Suprapubic skin (tissue), 4 donors: Measurements from ENCODE around the gene ARHGAP19. TPM values are rescaled to one million over a fixed set of nuclear protein-coding genes. Genes with fewer than 3 reads are reported as not detected.

Experiments used
- DNase-seq, 2 donors: peaks; one replicate each; pipeline ENCODE4 v3.0.0-alpha.2; 2019; ENCODE audit warnings: low spot score in 2 of 2
- H3K27ac ChIP-seq: fragments of 200-600 bp; sonication (generic); one replicate; pipeline ENCODE4 v1.5.1; 2019
- H3K27me3 ChIP-seq: fragments of 200-600 bp; sonication (generic); one replicate; pipeline ENCODE4 v1.5.1; 2019
- H3K36me3 ChIP-seq: fragments of 200-600 bp; sonication (generic); one replicate; pipeline ENCODE4 v1.5.1; 2019
- H3K4me1 ChIP-seq: fragments of 200-600 bp; sonication (generic); one replicate; pipeline ENCODE4 v1.5.1; 2019
- H3K4me3 ChIP-seq: fragments of 200-600 bp; sonication (generic); one replicate; pipeline ENCODE4 v1.5.1; 2019; ENCODE audit warnings: mild to moderate bottlenecking
- H3K9me3 ChIP-seq: fragments of 200-600 bp; sonication (generic); one replicate; pipeline ENCODE4 v1.5.1; 2019
- CTCF ChIP-seq, 2 donors: fragments of 200-600 bp in 1 of 2; fragments of 450-650 bp in 1 of 2; sonication (generic) in 1 of 2; IDR thresholded peaks; one replicate each; pipeline ENCODE4 v1.5.1; 2016 to 2019; ENCODE audit warnings: antibody characterized with exemption in 2 of 2, mild to moderate bottlenecking in 1 of 2, moderate library complexity in 1 of 2
- EP300 ChIP-seq: sonication (generic); formaldehyde crosslinking; IDR thresholded peaks from one replicate; pipeline ENCODE4 v1.6.1; 2017; ENCODE audit warnings: antibody characterized with exemption
- POLR2A ChIP-seq, 2 donors: fragments of 450-650 bp; IDR thresholded peaks; one replicate each; pipeline ENCODE4 v1.6.1; 2017; ENCODE audit warnings: antibody characterized with exemption in 2 of 2, mild to moderate bottlenecking in 2 of 2, moderate library complexity in 2 of 2
- POLR2AphosphoS5 ChIP-seq, 3 donors: sonication (generic); formaldehyde crosslinking; IDR thresholded peaks; one replicate each; pipeline ENCODE4 v1.6.1; 2017; ENCODE audit warnings: antibody characterized with exemption in 3 of 3
- WGBS: methylation state at CpG from one replicate; pipeline ENCODE4 v1.1.5; 2018; 5-methylcytosine and 5-hydroxymethylcytosine counted together
- total RNA-seq, 4 donors: library from RNA; depleted of rRNA; stranded (reverse); fragments of >200 nt; gene quantifications; one replicate each; pipeline ENCODE4 v1.1.0, GENCODE V29; 2016

The ARHGAP19 gene
- total RNA-seq, 4 donors from 2014 or later: 8.0 to 12.8 (median 11.2) TPM

GRCh38 chr10:97224483-97225435, 67.7 kb downstream of the ARHGAP19 start:
- 91% methylated on average over 4 of the region's 4 CpGs for WGBS

GRCh38 chr10:97222326-97222961, 70.0 kb downstream of the ARHGAP19 start:
- H3K36me3 ChIP-seq: peaks cover 45% of the 10 kb centered on the region
- TF ChIP-seq CTCF (IDR thresholded peaks at IDR 0.05) (no peak), POLR2AphosphoS5 (IDR thresholded peaks at IDR 0.05) (no peak), POLR2A (IDR thresholded peaks at IDR 0.05) (no peak), EP300 (no peak)

More at GRCh38 chr10:97224483-97225435, 67.7 kb downstream of the ARHGAP19 start:
- H3K4me1 ChIP-seq: no peaks in the 10 kb centered on the region
- no peak for TF ChIP-seq EP300
- TF ChIP-seq CTCF (IDR thresholded peaks at IDR 0.05): no peak
- no peak for TF ChIP-seq POLR2A (IDR thresholded peaks at IDR 0.05)
- TF ChIP-seq POLR2AphosphoS5 (IDR thresholded peaks at IDR 0.05): no peak
- H3K4me3 ChIP-seq: no peak overlapping the region
- no peak for DNase-seq
- H3K27ac ChIP-seq: no peak overlapping the region
- peaks cover 64% of the 10 kb centered on the region for H3K36me3 ChIP-seq
- H3K9me3 ChIP-seq: no peaks in the 10 kb centered on the region
- no peaks in the 10 kb centered on the region for H3K27me3 ChIP-seq

GRCh38 chr10:97220355-97220754, 72.1 kb downstream of the ARHGAP19 start:
- no peaks in the 10 kb centered on the region for H3K4me1 ChIP-seq
- no peak overlapping the region for H3K4me3 ChIP-seq
- 93% methylated on average over 3 of the region's 3 CpGs for WGBS
- TF ChIP-seq CTCF (IDR thresholded peaks at IDR 0.05): no peak
- no peak for TF ChIP-seq EP300
- TF ChIP-seq POLR2AphosphoS5 (IDR thresholded peaks at IDR 0.05): no peak
- no peak for TF ChIP-seq POLR2A (IDR thresholded peaks at IDR 0.05)
- H3K9me3 ChIP-seq: no peaks in the 10 kb centered on the region
- H3K27ac ChIP-seq: no peak overlapping the region
- H3K36me3 ChIP-seq: peaks cover 27% of the 10 kb centered on the region
- H3K27me3 ChIP-seq: no peaks in the 10 kb centered on the region
- no peak for DNase-seq

More at GRCh38 chr10:97222326-97222961, 70.0 kb downstream of the ARHGAP19 start:
- 97% methylated on average over 6 of the region's 6 CpGs for WGBS
- H3K4me3 ChIP-seq: no peak overlapping the region
- no peak for DNase-seq
- no peaks in the 10 kb centered on the region for H3K27me3 ChIP-seq
- H3K9me3 ChIP-seq: no peaks in the 10 kb centered on the region
- no peak overlapping the region for H3K27ac ChIP-seq
- H3K4me1 ChIP-seq: no peaks in the 10 kb centered on the region

GRCh38 chr10:97217299-97217698, 75.1 kb downstream of the ARHGAP19 start:
- TF ChIP-seq CTCF (IDR thresholded peaks at IDR 0.05) (no peak), POLR2A (IDR thresholded peaks at IDR 0.05) (no peak), EP300 (no peak), POLR2AphosphoS5 (IDR thresholded peaks at IDR 0.05) (no peak)
- no peak overlapping the region for H3K27ac ChIP-seq
- no peaks in the 10 kb centered on the region for H3K4me1 ChIP-seq
- no peaks in the 10 kb centered on the region for H3K9me3 ChIP-seq
- no peak for DNase-seq
- peaks cover 11% of the 10 kb centered on the region for H3K36me3 ChIP-seq
- H3K4me3 ChIP-seq: no peak overlapping the region
- no peaks in the 10 kb centered on the region for H3K27me3 ChIP-seq
- 61% methylated on average over 3 of the region's 3 CpGs for WGBS
